ENCODE results near the gene HOMER1. TPM values are rescaled to one million over a fixed set of nuclear protein-coding genes. Genes with fewer than 3 reads are reported as not detected.

HOMER1 gene
- total RNA-seq, 4 donors from 2014 or later: 11.2 to 19.5 (median 19.3) TPM

GRCh38 chr5:79423296-79423695 is 90.6 kb downstream of the HOMER1 start:
- Histone ChIP-seq H3K27ac (replicated peaks in 1 of 4) (no peak overlapping the region), H3K36me3 (no peaks in the 10 kb centered on the region), H3K9me3 (no peaks in the 10 kb centered on the region), H3K4me3 (no peak overlapping the region), H3K4me1 (peaks cover 6 to 10% (median 8%) of the 10 kb centered on the region in 4 donors), H3K27me3 (no peaks in the 10 kb centered on the region)
- 45% methylated on average over 3 of the region's 3 CpGs for WGBS
- no peak for TF ChIP-seq POLR2A (IDR thresholded peaks at IDR 0.05; ENCODE audit: low read depth)
- TF ChIP-seq, protein P1, sequence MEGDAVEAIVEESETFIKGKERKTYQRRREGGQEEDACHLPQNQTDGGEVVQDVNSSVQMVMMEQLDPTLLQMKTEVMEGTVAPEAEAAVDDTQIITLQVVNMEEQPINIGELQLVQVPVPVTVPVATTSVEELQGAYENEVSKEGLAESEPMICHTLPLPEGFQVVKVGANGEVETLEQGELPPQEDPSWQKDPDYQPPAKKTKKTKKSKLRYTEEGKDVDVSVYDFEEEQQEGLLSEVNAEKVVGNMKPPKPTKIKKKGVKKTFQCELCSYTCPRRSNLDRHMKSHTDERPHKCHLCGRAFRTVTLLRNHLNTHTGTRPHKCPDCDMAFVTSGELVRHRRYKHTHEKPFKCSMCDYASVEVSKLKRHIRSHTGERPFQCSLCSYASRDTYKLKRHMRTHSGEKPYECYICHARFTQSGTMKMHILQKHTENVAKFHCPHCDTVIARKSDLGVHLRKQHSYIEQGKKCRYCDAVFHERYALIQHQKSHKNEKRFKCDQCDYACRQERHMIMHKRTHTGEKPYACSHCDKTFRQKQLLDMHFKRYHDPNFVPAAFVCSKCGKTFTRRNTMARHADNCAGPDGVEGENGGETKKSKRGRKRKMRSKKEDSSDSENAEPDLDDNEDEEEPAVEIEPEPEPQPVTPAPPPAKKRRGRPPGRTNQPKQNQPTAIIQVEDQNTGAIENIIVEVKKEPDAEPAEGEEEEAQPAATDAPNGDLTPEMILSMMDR (IDR thresholded peaks at IDR 0.05): no peak
- TF ChIP-seq POLR2AphosphoS5 (IDR thresholded peaks at IDR 0.05): no peak
- TF ChIP-seq EP300 (IDR thresholded peaks at IDR 0.05): no peak
- intact Hi-C loops (cut with DNase I): no loop called here
- no peak for DNase-seq (ENCODE audit: extremely low spot score)

DNA sequence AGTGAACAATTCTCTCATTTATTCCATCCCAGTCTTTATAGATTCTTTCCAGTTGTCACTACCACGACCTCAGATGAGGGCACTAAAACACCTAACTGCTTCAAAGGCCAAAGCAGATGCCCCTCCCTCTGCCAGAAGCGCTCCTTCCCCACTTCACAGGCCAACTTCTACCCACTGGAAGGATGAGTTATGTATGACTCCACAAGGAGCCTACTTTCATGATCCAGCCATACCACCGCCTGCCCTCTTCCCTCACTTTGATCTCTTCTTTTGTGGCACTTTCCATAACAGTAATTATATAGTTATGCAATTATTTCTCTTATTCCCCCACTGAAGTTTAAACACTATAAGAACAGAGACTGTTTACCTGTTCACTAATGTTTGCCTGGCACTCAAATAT is 93.7 kb downstream of the HOMER1 start:
- no peak overlapping the region for H3K4me3 ChIP-seq
- peaks cover 6 to 10% (median 8%) of the 10 kb centered on the region in 4 donors for H3K4me1 ChIP-seq
- H3K27ac ChIP-seq (replicated peaks in 1 of 4): no peak overlapping the region
- 90% methylated on average over 3 of the region's 3 CpGs for WGBS
- H3K27me3 ChIP-seq: no peaks in the 10 kb centered on the region
- intact Hi-C loops (cut with DNase I): no loop called here
- TF ChIP-seq, protein P1 (IDR thresholded peaks at IDR 0.05): no peak
- TF ChIP-seq EP300 (IDR thresholded peaks at IDR 0.05) (no peak), POLR2AphosphoS5 (IDR thresholded peaks at IDR 0.05) (no peak), POLR2A (IDR thresholded peaks at IDR 0.05; ENCODE audit: low read depth) (no peak)
- H3K9me3 ChIP-seq: no peaks in the 10 kb centered on the region
- no peak for DNase-seq (ENCODE audit: extremely low spot score)
- H3K36me3 ChIP-seq: no peaks in the 10 kb centered on the region

GRCh38 chr5:79418276-79418675 is 95.7 kb downstream of the HOMER1 start:
- intact Hi-C loops (cut with DNase I): no loop called here

DNA sequence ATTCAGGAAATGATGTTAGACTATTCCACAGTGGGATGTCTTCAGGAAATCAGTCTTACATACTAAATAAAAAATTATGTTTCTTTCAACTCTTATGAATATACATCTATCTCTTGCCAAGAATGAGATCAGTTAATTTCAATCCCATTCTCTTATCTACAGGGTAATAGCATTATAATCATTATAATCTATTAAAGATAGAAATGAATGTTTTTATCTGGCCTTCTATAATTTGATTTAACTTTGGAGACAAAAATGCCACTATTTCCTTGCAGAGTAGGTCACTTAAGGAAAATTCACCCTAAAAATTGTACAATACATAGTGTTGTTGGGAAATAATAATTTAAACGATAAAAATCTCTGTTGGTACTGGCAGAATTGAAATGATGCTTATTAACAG is 96.4 kb downstream of the HOMER1 start:
- Histone ChIP-seq H3K4me1 (no peaks in the 10 kb centered on the region), H3K36me3 (no peaks in the 10 kb centered on the region), H3K9me3 (no peaks in the 10 kb centered on the region), H3K27me3 (no peaks in the 10 kb centered on the region), H3K4me3 (no peak overlapping the region), H3K27ac (replicated peaks in 1 of 4) (no peak overlapping the region)
- intact Hi-C loops (cut with DNase I): no loop called here
- TF ChIP-seq POLR2AphosphoS5 (IDR thresholded peaks at IDR 0.05): no peak
- no peak for TF ChIP-seq EP300 (IDR thresholded peaks at IDR 0.05)
- TF ChIP-seq, protein P1 (IDR thresholded peaks at IDR 0.05): no peak
- no peak for TF ChIP-seq POLR2A (IDR thresholded peaks at IDR 0.05; ENCODE audit: low read depth)
- WGBS: 85% methylated on average over 1 of the region's 1 CpG
- DNase-seq (ENCODE audit: extremely low spot score): no peak

More at GRCh38 chr5:79418276-79418675, 95.7 kb downstream of the HOMER1 start:
- no peak overlapping the region for H3K4me3 ChIP-seq
- no peaks in the 10 kb centered on the region for H3K36me3 ChIP-seq
- TF ChIP-seq EP300 (IDR thresholded peaks at IDR 0.05): no peak
- TF ChIP-seq, protein P1 (IDR thresholded peaks at IDR 0.05): no peak
- no peak for TF ChIP-seq POLR2A (IDR thresholded peaks at IDR 0.05; ENCODE audit: low read depth)
- no peak for TF ChIP-seq POLR2AphosphoS5 (IDR thresholded peaks at IDR 0.05)
- 81% methylated on average over 5 of the region's 5 CpGs for WGBS
- H3K9me3 ChIP-seq: no peaks in the 10 kb centered on the region
- DNase-seq (ENCODE audit: extremely low spot score): no peak
- peaks cover under 1 to 4% (median 2%) of the 10 kb centered on the region in 4 donors for H3K4me1 ChIP-seq
- no peaks in the 10 kb centered on the region for H3K27me3 ChIP-seq
- no peak overlapping the region for H3K27ac ChIP-seq (replicated peaks in 1 of 4)

GRCh38 chr5:79416499-79416898 is 97.4 kb downstream of the HOMER1 start:
- Histone ChIP-seq H3K27ac (replicated peaks in 1 of 4) (no peak overlapping the region), H3K4me3 (no peak overlapping the region), H3K9me3 (no peaks in the 10 kb centered on the region), H3K36me3 (no peaks in the 10 kb centered on the region), H3K27me3 (no peaks in the 10 kb centered on the region), H3K4me1 (no peaks in the 10 kb centered on the region)
- DNase-seq (ENCODE audit: extremely low spot score): no peak
- intact Hi-C loops (cut with DNase I): no loop called here
- WGBS: 85% methylated on average over 2 of the region's 2 CpGs
- no peak for TF ChIP-seq POLR2AphosphoS5 (IDR thresholded peaks at IDR 0.05)
- TF ChIP-seq, protein P1 (IDR thresholded peaks at IDR 0.05): no peak
- TF ChIP-seq EP300 (IDR thresholded peaks at IDR 0.05): no peak
- no peak for TF ChIP-seq POLR2A (IDR thresholded peaks at IDR 0.05; ENCODE audit: low read depth)

Measured in esophagus muscularis mucosa (tissue), 4 donors.